Astrocyte (in vitro differentiated cells and primary cell): ENCODE measurements around the gene FAM78B. TPM values are rescaled to one million over a fixed set of nuclear protein-coding genes. Genes with fewer than 3 reads are reported as not detected.

Source experiments
- DNase-seq: peaks from one replicate; pipeline ENCODE4 v3.0.0-alpha.2; 2010; ENCODE audit warnings: low read depth
- FAIRE-seq: peaks from 2 replicates; lab custom pipeline; 2011; peaks lifted over from hg19 to GRCh38; lab: Jason Lieb, UNC
- H2AFZ ChIP-seq: 2 replicates; pipeline ENCODE4 v1.6.0; 2012; ENCODE audit warnings: low read depth, low read length, inconsistent platforms
- H3K27ac ChIP-seq: 2 replicates; pipeline ENCODE4 v1.5.1; 2011; ENCODE audit warnings: low read depth, low read length, inconsistent platforms
- H3K27me3 ChIP-seq: 2 replicates; pipeline ENCODE4 v1.6.0; 2011; ENCODE audit warnings: low read length, inconsistent platforms; ENCODE audit not compliant: insufficient read depth
- H3K36me3 ChIP-seq: 2 replicates; pipeline ENCODE4 v1.5.1; 2011; ENCODE audit warnings: low read length, inconsistent platforms; ENCODE audit not compliant: insufficient read depth
- H3K4me1 ChIP-seq: 2 replicates; pipeline ENCODE4 v1.5.1; 2011; ENCODE audit warnings: low read length, inconsistent platforms; ENCODE audit not compliant: insufficient read depth
- H3K4me2 ChIP-seq: 2 replicates; pipeline ENCODE4 v1.6.0; 2012; ENCODE audit warnings: low read length, inconsistent platforms
- H3K4me3 ChIP-seq: 2 replicates; pipeline ENCODE4 v1.5.1; 2011; ENCODE audit warnings: low read depth, mild to moderate bottlenecking, low read length, inconsistent platforms; ENCODE audit not compliant: insufficient read depth
- H3K79me2 ChIP-seq: 2 replicates; pipeline ENCODE4 v1.6.0; 2012; ENCODE audit warnings: mild to moderate bottlenecking, low read length, inconsistent platforms; ENCODE audit not compliant: insufficient read depth
- H3K9ac ChIP-seq: 2 replicates; pipeline ENCODE4 v1.6.0; 2012; ENCODE audit warnings: mild to moderate bottlenecking, low read length, inconsistent platforms
- H3K9me3 ChIP-seq: 2 replicates; pipeline ENCODE4 v1.5.1; 2012; ENCODE audit warnings: low read depth, mild to moderate bottlenecking, low read length, inconsistent platforms; ENCODE audit not compliant: insufficient read depth
- H4K20me1 ChIP-seq: 2 replicates; pipeline ENCODE4 v1.6.0; 2012; ENCODE audit warnings: low read length, inconsistent platforms; ENCODE audit not compliant: insufficient read depth
- H3K27ac Mint-ChIP-seq: one replicate; pipeline ENCODE4 v1.8.0; 2021; ENCODE audit warnings: mild to moderate bottlenecking, mixed read lengths; ENCODE audit not compliant: unreplicated experiment
- H3K27me3 Mint-ChIP-seq: one replicate; pipeline ENCODE4 v1.8.0; 2021; ENCODE audit warnings: low read depth, mixed read lengths; ENCODE audit not compliant: unreplicated experiment
- H3K36me3 Mint-ChIP-seq: one replicate; pipeline ENCODE4 v1.8.0; 2021; ENCODE audit warnings: low read depth, mixed read lengths; ENCODE audit not compliant: unreplicated experiment
- H3K4me1 Mint-ChIP-seq: one replicate; pipeline ENCODE4 v1.8.0; 2021; ENCODE audit warnings: low read depth, mixed read lengths; ENCODE audit not compliant: unreplicated experiment
- H3K4me3 Mint-ChIP-seq: one replicate; pipeline ENCODE4 v1.8.0; 2021; ENCODE audit warnings: mild to moderate bottlenecking, moderate library complexity, mixed read lengths; ENCODE audit not compliant: unreplicated experiment
- H3K9me3 Mint-ChIP-seq: one replicate; pipeline ENCODE4 v1.8.0; 2021; ENCODE audit warnings: mild to moderate bottlenecking, mixed read lengths; ENCODE audit not compliant: unreplicated experiment
- CTCF ChIP-seq: IDR thresholded peaks from 2 replicates; pipeline ENCODE4 v1.5.1; 2011; ENCODE audit warnings: low read depth, mild to moderate bottlenecking, inconsistent platforms, low read length, moderate library complexity; ENCODE audit not compliant: insufficient read depth
- EZH2 ChIP-seq: IDR thresholded peaks from 2 replicates; pipeline ENCODE4 v1.6.1; 2012; ENCODE audit warnings: mild to moderate bottlenecking, low read length, inconsistent platforms; ENCODE audit not compliant: insufficient read depth
- total RNA-seq: library from RNA; stranded (reverse); gene quantifications from 2 replicates; pipeline ENCODE4 v1.2.1, GENCODE V29; 2021

Gene FAM78B
- total RNA-seq, 1 donor from 2014 or later, result 0.20 TPM

GRCh38 chr1:166053395-166053794 lies 113.4 kb downstream of the FAM78B start:
- Histone ChIP-seq H3K9me3 (no peaks in the 10 kb centered on the region), H3K27ac (no peak overlapping the region), H4K20me1 (no peaks in the 10 kb centered on the region), H2AFZ (no peak overlapping the region), H3K79me2 (no peaks in the 10 kb centered on the region), H3K4me2 (no peak overlapping the region), H3K4me1 (no peaks in the 10 kb centered on the region), H3K36me3 (no peaks in the 10 kb centered on the region), H3K27me3 (no peaks in the 10 kb centered on the region), H3K4me3 (no peak overlapping the region), H3K9ac (no peak overlapping the region)
- Mint-ChIP-seq H3K27me3 (peaks cover 8% of the 10 kb centered on the region), H3K36me3 (no peaks in the 10 kb centered on the region), H3K4me3 (no peak overlapping the region), H3K9me3 (no peaks in the 10 kb centered on the region), H3K27ac (no peak overlapping the region), H3K4me1 (no peaks in the 10 kb centered on the region)
- FAIRE-seq (no peak), DNase-seq (no peak)
- TF ChIP-seq EZH2 (no peak), CTCF (no peak)

GRCh38 chr1:166040202-166040997 lies 126.4 kb downstream of the FAM78B start:
- H3K9me3 Mint-ChIP-seq, result peaks cover 2% of the 10 kb centered on the region
- H3K27ac ChIP-seq, result no peak overlapping the region
- H3K4me3 Mint-ChIP-seq, result no peak overlapping the region
- H3K36me3 Mint-ChIP-seq, result no peaks in the 10 kb centered on the region
- no peak for TF ChIP-seq EZH2
- TF ChIP-seq CTCF, result no peak
- no peaks in the 10 kb centered on the region for H3K27me3 ChIP-seq
- no peaks in the 10 kb centered on the region for H3K36me3 ChIP-seq
- no peak overlapping the region for H3K27ac Mint-ChIP-seq
- H3K27me3 Mint-ChIP-seq, result peaks cover 22% of the 10 kb centered on the region
- DNase-seq, result peak; percentile 1
- no peak overlapping the region for H2AFZ ChIP-seq
- FAIRE-seq, result no peak
- H3K4me1 ChIP-seq, result no peaks in the 10 kb centered on the region
- no peaks in the 10 kb centered on the region for H3K4me1 Mint-ChIP-seq
- H3K9ac ChIP-seq, result no peak overlapping the region
- no peak overlapping the region for H3K4me2 ChIP-seq
- no peaks in the 10 kb centered on the region for H3K79me2 ChIP-seq
- no peaks in the 10 kb centered on the region for H3K9me3 ChIP-seq
- no peaks in the 10 kb centered on the region for H4K20me1 ChIP-seq
- no peak overlapping the region for H3K4me3 ChIP-seq
